Sigmoid colon (tissue), 7 donors: ENCODE measurements around the gene SERPINA12. TPM values are rescaled to one million over a fixed set of nuclear protein-coding genes. Genes with fewer than 3 reads are reported as not detected.

ENCODE experiments used
- DNase-seq: peaks from one replicate; pipeline ENCODE4 v3.0.0-alpha.2; 2019
- H3K27ac ChIP-seq, 4 donors: fragments of 200-600 bp; sonication (generic); one replicate each; pipeline ENCODE4 v1.5.1; 2016 to 2019; ENCODE audit warnings: mild to moderate bottlenecking in 1 of 4
- H3K27me3 ChIP-seq, 3 donors: fragments of 200-600 bp; sonication (generic); one replicate each; pipeline ENCODE4 v1.5.1; 2019; ENCODE audit warnings: mild to moderate bottlenecking in 1 of 3
- H3K36me3 ChIP-seq, 4 donors: fragments of 200-600 bp; sonication (generic); one replicate each; pipeline ENCODE4 v1.5.1; 2016 to 2019
- H3K4me1 ChIP-seq, 4 donors: fragments of 200-600 bp; sonication (generic); one replicate each; pipeline ENCODE4 v1.5.1; 2017 to 2019
- H3K4me3 ChIP-seq, 4 donors: fragments of 200-600 bp; sonication (generic); one replicate each; pipeline ENCODE4 v1.5.1; 2017 to 2019; ENCODE audit warnings: mild to moderate bottlenecking in 2 of 4, moderate library complexity in 1 of 4
- H3K9me3 ChIP-seq, 4 donors: fragments of 200-600 bp in 3 of 4; sonication (generic) in 3 of 4; one replicate each; pipeline versions ENCODE4 v1.5.1 to v1.6.1; 2013 to 2019
- CTCF ChIP-seq, 4 experiments: fragments of 450-650 bp in 3 of 4; fragments of 200-600 bp in 1 of 4; IDR thresholded peaks; one replicate each; pipeline ENCODE4 v1.5.1; 2016 to 2019; ENCODE audit warnings: antibody characterized with exemption in 4 of 4, mild to moderate bottlenecking in 3 of 4, moderate library complexity in 2 of 4
- EP300 ChIP-seq, 4 donors: sonication (generic); formaldehyde crosslinking; IDR thresholded peaks; one replicate each; pipeline ENCODE4 v1.6.1; 2017; ENCODE audit warnings: antibody characterized with exemption in 4 of 4
- POLR2A ChIP-seq, 2 donors: fragments of 450-650 bp; IDR thresholded peaks; one replicate each; pipeline ENCODE4 v1.6.1; 2016; ENCODE audit warnings: antibody characterized with exemption in 2 of 2, mild to moderate bottlenecking in 2 of 2, moderate library complexity in 2 of 2
- POLR2AphosphoS5 ChIP-seq, 4 donors: sonication (generic); formaldehyde crosslinking; IDR thresholded peaks; one replicate each; pipeline ENCODE4 v1.6.1; 2017; ENCODE audit warnings: antibody characterized with exemption in 4 of 4
- WGBS, 2 donors: extraction: QIAGEN DNeasy Blood & Tissue Kit; methylation state at CpG; one replicate each; pipeline ENCODE4 v1.1.7; 2013; 5-methylcytosine and 5-hydroxymethylcytosine counted together
- intact Hi-C: fragments of 100-400 bp; cut with DNase I; formaldehyde crosslinking; loops from one replicate; pipeline ENCODE4 v1.15.1; 2023
- polyA plus RNA-seq, 3 donors: library from polyadenylated mRNA; stranded (reverse); fragments of 200-250 nt; gene quantifications; one replicate each; pipeline ENCODE4 v1.2.3, GENCODE V29; 2013
- total RNA-seq, 4 donors: library from RNA; depleted of rRNA; stranded (reverse); fragments of >200 nt; gene quantifications; one replicate each; pipeline ENCODE4 v1.1.0, GENCODE V29; 2016
- donor health status: healthy with polysubstance abuse.
- donor health status: Bipolar disorder and iron deficiency.
- donor health status: healthy.

The SERPINA12 gene
- total and polyA plus RNA-seq, 7 donors, result not detected

- TF ChIP-seq EP300 (IDR thresholded peaks at IDR 0.05) (no peak), POLR2A (IDR thresholded peaks at IDR 0.05) (no peak), POLR2AphosphoS5 (IDR thresholded peaks at IDR 0.05) (no peak), CTCF (IDR thresholded peaks at IDR 0.05) (no peak)
- no peaks in the 10 kb centered on the region for H3K9me3 ChIP-seq
- H3K36me3 ChIP-seq, result no peaks in the 10 kb centered on the region
- no peak for DNase-seq
- H3K4me1 ChIP-seq, result no peaks in the 10 kb centered on the region
- H3K27me3 ChIP-seq, result peaks cover 0 to 15% (median 5%) of the 10 kb centered on the region in 3 donors
- H3K27ac ChIP-seq, result no peak overlapping the region
- intact Hi-C loops, result no loop called here
- WGBS, 2 donors, result 70 to 83% methylated on average over 15 of the region's 15 CpGs
- no peak overlapping the region for H3K4me3 ChIP-seq
Observed at GRCh38 chr14:94545131-94545841, 36.0 kb upstream of the SERPINA12 start.

- no peak for DNase-seq
- intact Hi-C loops, result no loop called here
- WGBS, 2 donors, result 63 to 79% methylated on average over 7 of the region's 7 CpGs
- Histone ChIP-seq H3K27ac (no peak overlapping the region), H3K9me3 (no peaks in the 10 kb centered on the region), H3K4me3 (no peak overlapping the region), H3K4me1 (no peaks in the 10 kb centered on the region), H3K27me3 (peaks cover 0 to 15% (median 5%) of the 10 kb centered on the region in 3 donors), H3K36me3 (no peaks in the 10 kb centered on the region)
- TF ChIP-seq CTCF (IDR thresholded peaks at IDR 0.05) (no peak), POLR2AphosphoS5 (IDR thresholded peaks at IDR 0.05) (no peak), POLR2A (IDR thresholded peaks at IDR 0.05) (no peak), EP300 (IDR thresholded peaks at IDR 0.05) (no peak)
Observed at GRCh38 chr14:94544726-94545125, 35.5 kb upstream of the SERPINA12 start.

GRCh38 chr14:94543449-94544124 is 34.3 kb upstream of the SERPINA12 start:
- intact Hi-C loops, result no loop called here
- WGBS, 2 donors, result 67 to 76% methylated on average over 15 of the region's 15 CpGs

GRCh38 chr14:94542811-94543440 is 33.7 kb upstream of the SERPINA12 start:
- intact Hi-C loops, result no loop called here
- no peaks in the 10 kb centered on the region for H3K36me3 ChIP-seq
- WGBS, 2 donors, result 76 to 78% methylated on average over 9 of the region's 9 CpGs

More at GRCh38 chr14:94543449-94544124, 34.3 kb upstream of the SERPINA12 start:
- TF ChIP-seq POLR2A (IDR thresholded peaks at IDR 0.05) (no peak), CTCF (IDR thresholded peaks at IDR 0.05) (no peak)
- no peaks in the 10 kb centered on the region for H3K36me3 ChIP-seq
- H3K27me3 ChIP-seq, result peaks cover 0 to 15% (median 5%) of the 10 kb centered on the region in 3 donors
- no peaks in the 10 kb centered on the region for H3K4me1 ChIP-seq
- H3K27ac ChIP-seq, result no peak overlapping the region
- no peak for DNase-seq
- no peaks in the 10 kb centered on the region for H3K9me3 ChIP-seq
- H3K4me3 ChIP-seq, result no peak overlapping the region

More at GRCh38 chr14:94542811-94543440, 33.7 kb upstream of the SERPINA12 start:
- Histone ChIP-seq H3K4me1 (no peaks in the 10 kb centered on the region), H3K27me3 (peaks cover 0 to 15% (median 5%) of the 10 kb centered on the region in 3 donors), H3K27ac (no peak overlapping the region), H3K9me3 (no peaks in the 10 kb centered on the region), H3K4me3 (no peak overlapping the region)
- TF ChIP-seq POLR2A (IDR thresholded peaks at IDR 0.05) (no peak), CTCF (IDR thresholded peaks at IDR 0.05) (no peak), POLR2AphosphoS5 (IDR thresholded peaks at IDR 0.05) (no peak), EP300 (IDR thresholded peaks at IDR 0.05) (no peak)
- no peak for DNase-seq
